ACHN (cell line): ENCODE data around the gene CACNA1C.
"Not testable (repeated sequence)": the region's sequence is repeated elsewhere in the genome, so short reads cannot be mapped to it uniquely, and the experiment has no call there.

ENCODE experiments used
- DNase-seq: peaks from one replicate; pipeline ENCODE4 v3.0.0-alpha.2; 2015
- in situ Hi-C: cut with HindIII; loops from 2 replicates; pipeline ENCODE4 v1.10.0; 2017; ENCODE audit warnings: low sequenced_read_pairs, low pct_ligation_motif_present, low pct_unique_long_range_greater_than_20kb

CACNA1C gene

GRCh38 chr12:2101359-2101758, 48.6 kb downstream of the CACNA1C start:
- in situ Hi-C loops, result no loop called here
- no peak for DNase-seq

- in situ Hi-C loops, result no loop called here
- no peak for DNase-seq
Measured at GRCh38 chr12:2101771-2102170, 49.0 kb downstream of the CACNA1C start.

GRCh38 chr12:2102736-2103135, 49.9 kb downstream of the CACNA1C start:
- in situ Hi-C loops, result not testable (repeated sequence)

DNA sequence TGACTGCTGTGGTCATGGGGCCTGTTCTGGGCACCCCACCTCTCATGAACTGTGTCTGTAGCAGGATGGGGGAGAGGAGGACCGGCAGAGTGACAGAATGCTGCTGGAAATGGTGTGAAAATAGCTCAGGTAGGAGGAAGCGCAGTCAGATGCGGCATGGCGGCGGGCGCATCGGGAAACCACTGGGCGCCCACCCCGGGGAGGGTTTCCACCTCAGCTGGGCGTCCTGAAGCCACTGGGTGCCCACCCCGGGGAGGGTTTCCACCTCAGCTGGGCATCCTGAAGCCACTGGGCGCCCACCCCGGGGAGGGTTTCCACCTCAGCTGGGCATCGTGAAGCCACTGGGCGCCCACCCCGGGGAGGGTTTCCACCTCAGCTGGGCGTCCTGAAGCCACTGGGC, 52.6 kb downstream of the CACNA1C start:
- in situ Hi-C loops, DNase-seq: not testable (repeated sequence)

More at GRCh38 chr12:2102736-2103135, 49.9 kb downstream of the CACNA1C start:
- not testable (repeated sequence) for DNase-seq

GRCh38 chr12:2108166-2108565, 55.4 kb downstream of the CACNA1C start:
- DNase-seq, result no peak
- in situ Hi-C loops, result no loop called here

DNA sequence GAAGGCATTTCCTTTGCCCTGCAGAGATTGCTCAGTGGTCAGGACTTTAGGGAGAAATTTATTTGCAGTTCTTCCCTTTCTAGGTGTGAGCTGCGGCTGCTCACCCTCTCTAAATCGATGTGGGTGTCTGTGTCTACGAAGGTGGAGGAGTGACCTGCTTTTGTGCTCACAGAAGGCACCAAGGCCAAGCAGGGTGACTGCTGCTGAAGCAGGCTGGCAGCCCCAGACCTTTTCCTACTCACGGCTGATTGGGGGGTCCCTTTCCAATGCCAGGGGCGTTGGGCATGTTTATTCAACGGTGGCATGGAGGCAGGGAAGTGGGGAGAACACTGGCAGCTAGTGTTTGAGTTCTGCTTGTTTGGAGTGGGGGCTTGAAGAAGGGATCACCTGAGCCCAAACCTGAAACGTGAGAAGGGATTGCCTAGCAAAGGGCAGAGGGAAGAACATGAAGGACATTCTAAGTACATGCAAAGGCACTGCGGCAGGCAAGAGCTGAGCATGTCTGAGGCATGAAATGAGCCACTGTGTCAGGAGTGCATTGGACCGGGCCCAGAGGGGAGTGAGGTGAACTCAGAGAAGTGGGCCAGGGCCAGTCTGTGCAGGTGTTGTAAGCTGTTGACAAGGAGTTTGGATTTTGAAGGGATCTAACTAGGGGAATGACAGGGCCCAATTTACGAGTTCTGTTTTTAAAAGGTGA, 56.3 kb downstream of the CACNA1C start:
- in situ Hi-C loops, result no loop called here
- no peak for DNase-seq

- DNase-seq, result no peak
- in situ Hi-C loops, result no loop called here
Measured at GRCh38 chr12:2110127-2110526, 57.3 kb downstream of the CACNA1C start.

- in situ Hi-C loops, result no loop called here
- no peak for DNase-seq
Measured at GRCh38 chr12:2110849-2111566, 58.2 kb downstream of the CACNA1C start.

DNA sequence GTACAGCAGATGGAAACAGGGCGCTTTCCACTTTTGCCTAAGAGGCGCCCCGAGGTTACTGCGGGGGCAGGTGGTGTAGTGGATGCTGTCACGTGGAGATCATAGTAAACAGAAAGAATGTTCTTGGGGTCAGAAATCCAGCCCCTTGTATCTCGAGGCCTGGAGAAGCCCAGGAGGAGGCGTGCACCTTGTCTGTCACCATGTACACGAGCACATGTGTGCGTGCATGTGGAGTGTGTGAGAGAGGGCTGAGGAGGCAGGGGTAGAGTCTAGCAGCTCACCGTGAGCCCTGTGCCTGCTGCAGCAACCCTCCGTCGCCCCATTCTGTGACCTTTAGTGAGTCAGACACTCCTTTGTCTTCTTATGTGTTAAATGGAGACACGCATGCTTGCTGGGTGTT, 59.0 kb downstream of the CACNA1C start:
- in situ Hi-C loops, result no loop called here
- DNase-seq, result no peak

GRCh38 chr12:2112401-2112800, 59.6 kb downstream of the CACNA1C start:
- in situ Hi-C loops, result no loop called here
- DNase-seq, result no peak

- in situ Hi-C loops, result no loop called here
- DNase-seq, result no peak
Measured at GRCh38 chr12:2113119-2113912, 60.5 kb downstream of the CACNA1C start.

DNA sequence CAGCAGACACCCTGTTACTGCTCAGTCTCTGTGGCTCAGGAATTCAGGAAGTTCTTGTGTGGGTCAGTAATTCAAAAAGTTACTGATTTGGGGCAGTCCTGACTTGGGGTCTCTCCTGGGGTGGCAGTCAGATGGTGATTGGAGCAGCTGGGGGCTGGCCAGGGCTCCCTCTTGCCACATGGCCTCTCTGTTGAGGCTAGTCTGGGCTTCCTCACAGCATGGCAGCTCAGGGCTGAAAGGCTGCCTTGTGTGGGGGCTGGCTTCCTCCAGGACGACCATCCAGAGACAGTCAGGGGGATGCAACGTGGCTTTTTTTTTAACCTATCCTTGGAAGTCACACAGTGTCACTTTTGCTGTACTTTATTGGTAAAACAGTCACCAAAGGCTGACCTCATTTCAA, 61.3 kb downstream of the CACNA1C start:
- in situ Hi-C loops, result no loop called here
- DNase-seq, result no peak

DNA sequence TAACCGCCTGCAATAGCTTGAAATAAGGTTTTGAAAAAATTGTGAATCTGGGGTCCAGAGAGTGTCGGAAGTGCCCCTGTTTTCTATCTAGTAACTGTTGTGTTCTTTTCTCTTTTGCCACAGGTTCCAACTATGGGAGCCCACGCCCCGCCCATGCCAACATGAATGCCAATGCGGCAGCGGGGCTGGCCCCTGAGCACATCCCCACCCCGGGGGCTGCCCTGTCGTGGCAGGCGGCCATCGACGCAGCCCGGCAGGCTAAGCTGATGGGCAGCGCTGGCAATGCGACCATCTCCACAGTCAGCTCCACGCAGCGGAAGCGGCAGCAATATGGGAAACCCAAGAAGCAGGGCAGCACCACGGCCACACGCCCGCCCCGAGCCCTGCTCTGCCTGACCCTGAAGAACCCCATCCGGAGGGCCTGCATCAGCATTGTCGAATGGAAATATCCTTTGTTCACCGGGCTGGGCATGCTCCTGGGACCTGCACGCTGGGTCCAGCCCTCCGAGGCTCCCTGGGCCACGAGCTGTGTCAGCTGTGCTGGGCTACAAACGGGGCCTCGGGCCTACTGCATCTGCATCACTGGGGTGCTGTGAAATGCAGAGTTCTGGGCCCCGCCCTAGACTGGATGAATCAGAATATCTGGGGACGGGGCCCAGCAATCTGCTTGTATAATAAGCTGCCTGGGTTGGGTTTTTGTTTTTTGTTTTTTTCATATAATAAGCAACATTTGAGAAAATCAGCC, 62.5 kb downstream of the CACNA1C start:
- in situ Hi-C loops, result no loop called here
- no peak for DNase-seq

DNA sequence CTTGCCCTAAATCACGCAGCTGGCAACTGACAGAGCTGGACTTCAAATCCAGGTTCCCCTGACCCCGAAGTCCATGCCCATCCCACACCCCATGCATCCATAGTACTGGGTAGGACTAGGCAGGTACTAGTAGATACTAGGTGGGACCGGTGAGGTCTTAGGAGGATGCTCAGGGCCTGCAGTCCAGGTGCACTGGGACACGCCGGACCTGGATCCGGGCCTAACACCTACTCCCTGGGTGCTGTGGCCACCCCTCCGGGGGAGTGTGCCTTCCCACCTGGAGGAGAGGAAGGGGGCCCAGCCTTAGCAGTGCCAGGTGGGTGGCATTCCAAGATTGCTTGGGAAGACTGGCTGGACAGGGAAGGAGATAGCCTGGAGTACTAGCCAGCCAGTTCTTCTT, 64.8 kb downstream of the CACNA1C start:
- no peak for DNase-seq
- in situ Hi-C loops, result no loop called here

GRCh38 chr12:2118061-2118460, 65.3 kb downstream of the CACNA1C start:
- in situ Hi-C loops, result no loop called here
- DNase-seq, result no peak

- DNase-seq, result no peak
Measured at GRCh38 chr12:2118481-2119255, 65.9 kb downstream of the CACNA1C start.

DNA sequence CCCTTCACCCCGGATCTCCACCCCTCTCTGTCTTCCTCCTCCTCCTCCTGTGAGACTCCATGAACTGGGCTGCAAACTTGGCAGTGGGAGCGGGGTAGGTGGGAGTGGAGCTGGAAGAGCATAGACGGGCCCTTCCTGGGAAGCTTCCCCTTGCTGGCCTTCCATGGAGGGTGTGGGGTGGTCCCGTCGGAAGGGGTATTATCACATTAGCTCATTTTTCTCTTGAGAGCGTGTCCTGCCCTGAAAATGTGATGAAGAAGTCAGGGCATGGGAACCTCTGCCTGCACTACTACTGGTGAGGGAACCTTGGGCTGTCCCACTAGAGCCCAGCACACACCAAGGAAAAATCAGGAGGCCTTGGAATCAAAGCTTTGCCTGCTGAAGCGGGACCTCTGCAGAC, 66.5 kb downstream of the CACNA1C start:
- in situ Hi-C loops, result no loop called here

More at GRCh38 chr12:2118481-2119255, 65.9 kb downstream of the CACNA1C start:
- in situ Hi-C loops, result no loop called here

More for the DNA sequence above, 66.5 kb downstream of the CACNA1C start:
- no peak for DNase-seq
